SW 1271 (cell line): ENCODE data around the gene CDCP1.
"Not testable (repeated sequence)": the region's sequence is repeated elsewhere in the genome, so short reads cannot be mapped to it uniquely, and the experiment has no call there.

ENCODE experiments used
- DNase-seq, 2 experiments: peaks; one replicate each; lab custom pipeline; 2025; lab: John Stamatoyannopoulos, UW

CDCP1 gene

DNA sequence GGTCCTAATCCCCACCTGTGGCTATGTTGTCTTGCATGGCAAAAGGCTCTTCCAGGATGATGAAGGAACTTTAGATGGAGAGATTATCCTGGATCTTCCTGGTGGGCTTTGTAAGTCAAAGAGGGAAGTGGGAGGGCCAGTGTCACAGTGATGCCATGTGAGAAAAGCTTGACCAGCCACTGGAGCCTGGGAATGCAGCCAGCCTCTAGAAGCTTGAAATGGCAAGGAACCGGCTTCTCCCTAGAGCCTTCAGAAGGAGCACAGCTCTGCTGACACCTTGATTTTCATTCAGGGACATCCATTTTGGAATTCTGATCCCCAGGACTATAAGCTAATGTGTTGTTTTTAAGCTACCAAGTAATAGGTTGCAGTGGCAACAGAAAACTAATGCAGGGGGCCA, 61.8 kb downstream of the CDCP1 start:
- no peak for DNase-seq

DNA sequence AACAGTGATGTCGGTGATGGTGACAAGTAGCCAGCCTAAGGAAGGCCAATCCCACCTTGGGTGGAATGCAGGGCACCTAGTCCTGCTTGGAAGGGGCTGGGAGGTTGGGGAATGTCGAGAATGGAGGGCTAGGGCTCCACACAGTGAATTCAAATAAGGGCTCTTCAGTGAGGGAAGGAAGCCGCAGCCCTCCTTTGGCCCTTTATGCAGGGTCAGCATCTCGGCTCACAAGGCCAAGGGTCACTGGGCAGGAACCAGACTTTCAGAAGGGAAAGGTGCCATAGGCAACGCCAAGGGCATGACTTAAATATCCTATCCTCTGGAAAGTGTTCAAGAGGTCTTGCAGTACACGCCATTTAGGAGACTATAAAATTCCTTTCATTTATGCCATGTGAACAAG, 63.2 kb downstream of the CDCP1 start:
- no peak for DNase-seq

DNA sequence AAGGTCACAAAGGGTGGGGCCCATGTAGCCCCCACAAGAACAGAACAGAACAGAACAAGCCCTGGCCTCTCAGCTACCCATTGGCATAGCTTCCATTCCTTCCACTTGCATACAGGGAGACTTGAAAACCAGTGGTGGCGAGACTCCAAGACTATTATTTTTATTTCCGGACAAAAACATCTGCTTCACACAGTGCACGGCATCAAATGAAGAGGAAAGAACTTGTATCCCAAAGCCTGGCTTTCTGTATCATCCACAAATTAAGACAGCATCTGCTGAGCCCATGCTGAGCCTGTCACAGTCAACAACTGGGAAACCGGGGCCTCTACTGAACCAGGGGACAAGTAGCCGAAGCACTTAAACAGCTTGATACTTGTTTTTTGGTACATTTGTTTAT, 64.0 kb downstream of the CDCP1 start:
- DNase-seq, result no peak

DNA sequence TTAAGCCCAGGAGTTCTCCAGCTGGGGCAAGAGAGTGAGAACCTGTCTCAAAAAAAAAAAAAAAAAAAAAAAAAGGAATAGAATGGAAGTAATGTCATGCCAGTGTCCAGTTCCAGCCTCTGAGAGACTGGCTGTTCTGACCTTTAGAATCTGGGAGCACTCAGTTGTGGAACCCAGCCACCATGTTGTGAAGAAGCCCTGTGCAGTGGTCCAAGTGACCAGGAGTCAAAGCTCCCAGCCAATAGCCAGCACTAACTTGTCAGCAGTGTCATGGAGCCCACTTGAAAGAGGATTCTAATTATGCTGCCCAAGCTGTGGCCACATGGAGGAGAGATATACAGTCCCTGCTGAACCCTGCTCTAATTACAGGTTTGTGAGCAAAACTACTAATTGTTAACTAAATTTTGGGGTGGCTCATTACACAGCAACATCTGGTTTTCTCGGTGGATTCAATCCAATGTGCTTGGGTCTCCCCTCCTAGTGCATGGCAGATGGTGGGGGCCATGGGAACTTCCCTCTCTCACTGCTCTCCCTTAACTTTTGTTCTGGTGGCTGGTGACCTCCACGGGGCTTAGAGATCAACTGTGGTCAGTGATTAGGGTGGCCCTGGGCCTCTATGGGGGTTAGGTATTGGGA, 64.6 kb downstream of the CDCP1 start:
- DNase-seq, result no peak

DNA sequence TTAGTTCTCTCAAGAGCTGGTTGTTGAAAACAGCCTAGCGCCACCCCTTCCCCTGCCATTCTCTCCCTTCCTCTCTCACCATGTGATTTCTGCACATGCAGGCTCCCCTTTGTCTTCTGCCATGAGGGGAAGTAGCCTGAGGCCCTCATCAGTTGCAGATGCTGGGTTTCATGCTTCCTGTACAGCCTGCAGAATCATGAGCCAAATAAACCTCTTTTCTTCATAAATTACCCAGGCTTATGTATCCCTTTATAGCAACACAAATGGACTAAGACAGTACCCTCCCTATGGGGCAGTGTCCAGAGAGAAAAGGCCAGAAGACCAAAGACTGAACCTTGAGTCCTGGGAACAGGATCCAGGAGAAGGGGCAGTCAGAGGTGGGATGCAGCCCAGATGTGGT, 65.4 kb downstream of the CDCP1 start:
- DNase-seq, result no peak

DNA sequence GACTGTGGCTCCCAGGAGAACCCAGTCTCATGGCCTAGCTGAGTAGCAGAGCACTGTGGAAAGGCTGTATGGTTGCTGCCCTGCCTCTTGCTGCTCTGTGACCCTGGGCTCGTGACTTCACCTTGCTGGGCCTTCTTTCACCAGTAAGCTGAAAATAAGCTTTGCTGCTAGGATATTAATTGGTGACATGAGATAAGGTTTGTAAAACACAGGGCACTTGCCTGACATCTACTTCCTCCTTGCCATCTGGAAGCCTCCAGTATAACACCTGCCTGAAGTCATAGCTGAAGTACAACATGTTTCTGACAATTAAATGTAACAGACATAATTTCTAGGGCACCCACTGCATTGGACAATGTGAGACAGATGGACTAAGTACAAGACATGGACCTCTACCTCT, 66.5 kb downstream of the CDCP1 start:
- DNase-seq, result no peak

DNA sequence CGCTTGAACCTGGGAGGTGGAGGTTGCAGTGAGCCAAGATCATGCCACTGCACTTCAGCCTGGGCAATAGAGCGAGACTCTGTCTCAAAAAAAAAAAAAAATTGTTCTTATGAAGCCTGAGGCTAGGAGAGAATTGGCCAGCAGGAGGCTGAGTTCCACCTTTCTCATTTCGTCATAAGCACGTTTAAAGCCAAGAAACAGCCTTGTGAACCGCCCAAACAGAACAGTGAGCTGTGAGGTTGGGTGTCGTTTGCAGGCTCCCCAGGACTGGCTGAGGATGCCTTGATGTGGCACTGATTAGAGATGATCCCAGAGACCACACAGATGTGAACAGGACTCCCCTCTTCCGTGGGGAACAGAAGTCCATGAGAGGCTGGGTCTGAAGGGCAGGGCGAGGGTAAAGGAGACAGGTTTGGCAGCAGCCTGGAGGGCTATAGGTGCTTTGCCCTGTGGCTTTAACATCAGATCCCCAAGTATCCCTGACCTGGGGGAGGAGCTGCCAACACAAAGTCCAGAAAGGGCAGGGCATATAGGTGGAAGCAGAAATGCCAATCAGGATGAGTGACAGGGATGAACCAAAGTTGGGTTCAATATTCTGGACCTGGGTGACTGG, 67.2 kb downstream of the CDCP1 start:
- DNase-seq, result peak in 1 of 2 experiments; percentile 18

DNA sequence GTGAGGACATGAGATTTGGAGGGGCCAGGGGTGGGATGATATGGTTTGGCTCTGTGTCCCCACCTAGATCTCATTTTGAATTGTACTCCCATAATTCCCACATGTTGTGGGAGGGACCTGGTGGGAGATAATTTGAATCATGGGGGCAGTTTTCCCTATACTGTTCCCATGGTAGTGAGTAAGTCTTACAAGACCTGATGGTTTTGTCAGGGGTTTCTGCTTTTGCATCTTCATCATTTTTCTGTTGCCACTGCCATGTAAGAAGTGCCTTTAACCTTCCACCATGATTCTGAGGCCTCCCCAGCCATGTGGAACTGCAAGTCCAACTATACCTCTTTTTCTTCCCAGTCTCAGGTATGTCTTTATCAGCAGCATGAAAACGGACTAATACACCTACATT, 67.9 kb downstream of the CDCP1 start:
- not testable (repeated sequence) for DNase-seq

DNA sequence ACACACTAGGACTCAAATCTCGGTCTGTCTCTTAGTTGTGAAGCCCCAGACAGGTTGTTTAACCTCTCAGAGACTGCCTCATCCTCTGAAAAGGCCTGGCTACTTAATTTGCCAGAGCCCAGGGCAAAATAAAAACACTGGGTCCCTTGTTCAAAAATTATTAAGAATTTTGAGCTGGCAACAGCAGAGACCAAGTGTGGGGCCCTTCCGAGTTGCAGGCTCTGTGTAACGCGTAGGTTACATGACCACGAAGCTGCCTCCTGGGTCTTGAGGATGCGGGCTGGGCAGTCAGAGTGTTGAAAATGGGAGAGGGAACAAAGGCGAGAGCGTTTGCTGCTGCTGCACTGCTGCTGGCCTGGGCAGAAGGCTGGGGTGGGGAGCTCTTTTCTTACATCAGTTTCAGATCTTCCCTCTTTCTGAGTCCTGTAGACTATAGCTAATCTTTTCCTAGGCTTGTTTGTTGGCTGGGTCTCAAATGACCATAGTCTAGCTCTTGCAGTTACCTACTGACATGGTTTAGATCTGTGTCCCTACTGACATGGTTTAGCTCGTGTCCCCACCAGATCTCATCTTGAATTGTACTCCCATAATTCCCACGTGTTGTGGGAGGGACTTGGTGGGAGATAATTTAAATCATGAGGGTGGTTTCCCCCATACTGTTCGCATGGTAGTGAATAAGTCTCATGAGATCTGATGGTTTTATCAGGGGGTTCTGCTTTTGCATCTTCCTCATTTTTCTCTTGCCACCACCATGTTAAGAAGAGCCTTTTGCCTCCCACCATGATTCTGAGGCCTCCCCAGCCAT, 70.2 kb downstream of the CDCP1 start:
- no peak for DNase-seq

DNA sequence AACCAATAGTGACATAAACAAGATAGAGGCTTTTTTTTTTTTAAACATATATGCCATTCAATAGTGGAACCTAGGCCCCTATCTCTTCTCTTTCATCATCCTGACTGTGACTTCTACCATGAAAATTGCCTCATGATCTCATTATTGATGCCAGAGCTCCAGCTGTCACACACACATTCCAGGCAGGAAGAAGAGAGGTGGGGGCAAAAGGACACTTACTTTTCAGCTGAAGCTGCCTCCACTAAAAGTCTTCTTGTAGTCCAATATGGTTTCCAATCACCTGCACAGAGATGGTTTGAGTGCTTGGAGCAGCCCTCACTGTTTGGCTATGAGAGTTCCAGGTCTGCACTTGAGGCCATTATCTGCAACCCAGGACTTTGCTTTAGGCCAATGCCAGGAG, 75.1 kb downstream of the CDCP1 start:
- no peak for DNase-seq

DNA sequence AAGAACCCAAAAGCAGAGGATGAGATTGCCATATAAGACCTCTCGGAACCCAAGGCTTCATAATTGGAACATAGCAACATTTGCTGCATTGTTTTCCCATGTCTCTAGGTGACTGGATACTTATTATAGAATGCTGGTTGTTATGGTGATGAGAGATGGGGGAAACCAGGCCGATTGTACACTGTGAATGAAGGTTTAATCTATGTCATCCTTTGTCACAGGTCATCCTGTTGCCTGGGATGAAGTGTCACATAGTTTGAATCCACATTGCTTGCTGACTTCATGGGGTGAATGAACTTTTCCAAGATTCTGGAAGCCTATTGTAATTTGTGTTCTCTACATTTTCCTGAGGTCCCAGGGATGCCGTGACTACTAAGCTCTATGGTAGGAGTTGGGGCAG, 78.2 kb downstream of the CDCP1 start:
- peak in 1 of 2 experiments; percentile 15 for DNase-seq

DNA sequence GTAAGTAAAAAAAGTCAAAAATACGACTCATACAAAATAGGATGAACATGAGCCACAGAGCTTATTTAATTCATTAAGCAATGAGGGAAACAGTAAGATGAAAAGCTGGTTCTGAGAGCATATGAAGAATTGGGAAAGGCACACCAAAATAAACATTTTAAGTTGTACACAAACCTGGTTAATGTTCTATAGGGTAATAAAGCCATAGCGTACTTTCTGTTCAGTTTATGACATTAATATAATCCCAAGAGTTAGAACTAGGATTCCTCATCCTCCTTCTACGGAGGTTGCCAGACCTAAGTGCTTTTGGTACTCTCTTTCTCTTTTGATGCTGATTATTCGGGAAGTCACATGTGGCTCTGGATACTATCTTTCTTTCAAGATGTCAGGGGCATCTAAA, 78.7 kb downstream of the CDCP1 start:
- no peak for DNase-seq

DNA sequence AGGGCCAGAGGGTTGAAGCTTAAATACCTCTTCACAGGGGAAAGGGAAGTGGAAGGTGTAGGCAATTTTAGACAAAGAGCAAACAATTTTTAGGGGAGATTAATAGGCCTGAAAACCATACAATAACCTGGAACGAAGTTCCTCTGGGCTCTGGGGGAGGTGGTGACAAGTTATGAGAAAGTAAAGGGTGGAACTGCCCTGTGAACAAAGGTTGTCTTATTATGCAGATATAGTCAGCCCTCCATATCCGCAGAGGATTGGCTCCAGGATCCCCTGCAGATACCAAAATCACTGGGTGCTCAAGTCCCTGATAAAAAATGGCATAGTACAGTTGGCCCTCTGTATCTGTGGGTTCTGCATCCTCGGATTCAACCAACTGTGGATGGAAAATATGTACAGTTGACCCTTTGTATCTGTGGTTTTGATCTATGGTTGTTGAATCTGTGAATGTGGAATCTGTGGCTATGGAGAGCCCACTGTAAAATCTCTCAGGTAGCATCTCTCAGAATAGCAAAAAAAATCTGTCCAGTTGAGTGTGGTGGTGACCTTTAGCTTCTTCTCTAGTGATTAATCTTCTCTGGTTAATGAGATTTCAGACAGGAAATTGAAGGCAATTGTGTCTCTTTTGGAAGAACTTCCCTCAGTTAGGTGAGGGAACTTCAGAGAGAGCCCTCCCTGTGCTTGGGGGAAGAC, 79.9 kb downstream of the CDCP1 start:
- no peak for DNase-seq

DNA sequence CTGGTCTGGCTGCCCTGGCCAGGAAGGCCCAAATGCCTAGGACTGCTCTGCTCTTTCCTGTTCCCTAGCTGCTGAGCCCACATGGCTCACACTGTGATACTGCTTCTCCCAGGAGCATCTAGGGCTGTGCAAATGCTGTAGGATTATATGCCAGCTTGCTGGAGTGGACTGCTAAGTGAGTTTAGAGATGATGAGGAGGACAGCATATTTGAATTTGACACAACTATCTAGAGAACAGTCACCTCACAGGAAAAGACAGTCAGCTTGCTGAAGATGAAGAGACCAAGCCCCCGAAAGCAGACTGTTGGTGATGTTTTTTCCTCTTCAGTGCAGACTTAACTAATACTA, 80.8 kb downstream of the CDCP1 start:
- no peak for DNase-seq

DNA sequence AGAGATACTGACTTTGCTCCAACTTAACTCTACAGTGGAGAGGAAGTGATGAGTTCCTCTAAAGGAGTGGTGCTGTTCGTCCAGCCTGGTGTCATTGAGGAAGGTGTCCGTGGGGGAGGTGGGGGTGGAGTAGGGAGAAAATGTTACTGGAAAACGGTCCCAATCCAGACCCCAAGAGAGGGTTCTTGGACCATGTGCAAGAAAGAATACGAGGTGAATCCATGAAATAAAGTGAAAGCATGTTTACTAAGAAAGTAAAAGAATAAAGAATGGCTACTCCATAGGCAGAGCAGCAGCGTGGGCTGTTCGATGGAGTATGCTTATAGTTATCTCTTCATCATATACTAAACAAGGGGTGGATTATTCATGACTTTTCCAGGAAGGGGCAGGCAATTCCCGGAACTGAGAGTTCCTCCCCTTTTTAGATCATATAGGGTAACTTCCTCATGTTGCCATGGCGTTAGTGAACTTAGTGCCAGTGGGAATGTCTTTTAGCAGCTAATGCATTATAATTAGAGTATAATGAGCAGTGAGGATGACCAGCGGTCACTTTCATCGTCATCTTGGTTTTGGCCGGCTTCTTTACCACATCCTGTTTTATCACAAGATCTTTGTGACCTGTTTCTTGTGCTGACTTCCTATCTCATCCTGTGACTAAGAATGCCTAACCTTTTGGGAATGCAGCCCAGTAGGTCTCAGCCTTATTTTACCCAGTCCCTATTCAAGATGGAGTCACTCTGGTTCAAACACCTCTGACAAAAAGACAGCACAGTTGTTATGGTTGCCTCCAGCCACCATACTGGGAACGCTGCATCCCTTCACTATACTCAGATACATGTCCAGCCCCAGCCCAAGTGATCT, 81.4 kb downstream of the CDCP1 start:
- peak; percentile 41 to 90 for DNase-seq

DNA sequence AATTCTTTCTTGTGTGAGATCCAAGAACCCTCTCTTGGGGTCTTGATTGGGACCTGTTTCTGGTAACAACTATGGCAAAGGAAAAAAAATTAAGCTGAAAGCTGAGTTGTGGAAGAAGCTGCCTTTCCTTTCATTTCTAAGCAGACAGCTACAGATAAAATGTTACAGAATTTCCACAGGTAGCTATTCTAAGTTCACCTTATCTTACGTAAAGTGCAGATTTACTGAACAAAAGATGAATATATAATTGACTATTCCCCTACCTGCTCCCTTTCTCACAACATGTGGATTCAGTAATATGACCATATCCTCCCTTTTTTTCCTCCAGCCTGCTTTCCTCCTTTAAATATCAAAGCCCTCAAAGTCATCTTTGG, 83.5 kb downstream of the CDCP1 start:
- no peak for DNase-seq

DNA sequence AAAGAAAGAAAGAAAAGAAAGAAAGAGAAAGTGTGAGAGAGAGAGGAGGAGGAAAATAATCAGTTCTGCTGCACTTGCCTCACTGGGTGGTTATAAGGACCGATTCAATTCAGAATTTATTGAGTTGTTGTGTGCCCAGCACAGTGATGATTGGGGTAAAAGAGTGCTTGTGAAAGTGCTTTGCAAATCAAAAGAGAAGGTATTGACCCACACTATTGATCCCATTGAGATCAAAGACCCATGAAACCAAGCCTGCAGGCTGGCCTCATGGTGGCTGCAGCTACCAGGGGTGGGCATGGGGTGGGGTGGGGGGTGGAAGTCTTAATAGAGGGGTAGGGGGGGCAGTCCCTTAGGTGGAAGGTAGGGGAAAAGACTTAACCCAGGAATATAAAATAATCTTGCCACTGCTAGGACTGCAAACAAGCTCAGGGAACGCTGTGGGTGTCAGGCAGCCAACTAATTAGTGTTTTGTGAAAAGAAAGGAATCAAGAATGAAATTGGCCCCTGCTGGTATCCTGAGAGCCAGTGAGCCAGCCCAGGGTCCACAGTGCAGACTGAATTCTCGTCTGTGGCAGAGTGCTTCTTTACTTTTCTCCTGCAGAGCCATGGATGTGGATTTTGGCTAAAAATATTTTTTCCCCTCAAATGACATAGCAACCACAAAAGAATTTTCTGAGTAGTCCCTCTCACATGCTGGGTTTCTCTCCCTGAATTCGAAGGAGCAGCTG, 85.8 kb downstream of the CDCP1 start:
- DNase-seq, result no peak

DNA sequence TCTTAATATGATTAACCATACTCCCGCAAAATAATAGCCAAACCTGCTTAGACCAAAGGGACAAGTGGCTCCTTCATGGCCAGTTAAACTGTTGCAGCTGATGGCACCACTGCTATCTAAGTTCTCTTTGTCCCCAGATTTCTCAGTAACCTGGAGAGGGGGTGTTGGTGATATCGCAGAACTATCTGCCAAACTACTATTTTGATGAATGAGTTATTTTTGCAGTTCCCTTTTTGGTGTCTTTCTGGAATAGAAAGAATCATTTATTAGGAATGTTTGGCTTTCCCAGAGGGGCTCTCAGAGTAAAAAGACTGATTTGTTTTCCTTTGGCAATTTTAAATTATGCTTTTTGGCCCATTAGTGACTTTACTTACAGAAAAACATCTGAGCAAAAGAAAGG, 87.0 kb downstream of the CDCP1 start:
- DNase-seq, result no peak

DNA sequence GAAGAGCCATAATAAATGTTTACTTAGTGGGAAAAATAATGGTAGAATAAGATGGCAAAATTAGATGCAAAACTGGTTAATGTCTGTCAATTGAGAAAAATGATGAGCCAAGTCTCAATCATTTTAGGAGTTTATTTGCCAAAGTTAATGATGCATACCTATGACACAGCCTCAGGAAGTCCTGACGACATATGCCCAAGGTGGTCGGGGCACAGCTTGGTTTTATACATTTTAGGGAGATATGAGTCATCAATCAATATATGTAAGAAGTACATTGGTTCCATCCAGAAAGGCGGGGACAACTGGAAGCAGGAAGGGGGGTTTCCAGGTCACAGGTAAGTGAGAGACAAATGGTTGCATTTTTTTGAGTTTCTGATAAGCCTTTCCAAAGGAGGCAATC, 88.6 kb downstream of the CDCP1 start:
- no peak for DNase-seq

DNA sequence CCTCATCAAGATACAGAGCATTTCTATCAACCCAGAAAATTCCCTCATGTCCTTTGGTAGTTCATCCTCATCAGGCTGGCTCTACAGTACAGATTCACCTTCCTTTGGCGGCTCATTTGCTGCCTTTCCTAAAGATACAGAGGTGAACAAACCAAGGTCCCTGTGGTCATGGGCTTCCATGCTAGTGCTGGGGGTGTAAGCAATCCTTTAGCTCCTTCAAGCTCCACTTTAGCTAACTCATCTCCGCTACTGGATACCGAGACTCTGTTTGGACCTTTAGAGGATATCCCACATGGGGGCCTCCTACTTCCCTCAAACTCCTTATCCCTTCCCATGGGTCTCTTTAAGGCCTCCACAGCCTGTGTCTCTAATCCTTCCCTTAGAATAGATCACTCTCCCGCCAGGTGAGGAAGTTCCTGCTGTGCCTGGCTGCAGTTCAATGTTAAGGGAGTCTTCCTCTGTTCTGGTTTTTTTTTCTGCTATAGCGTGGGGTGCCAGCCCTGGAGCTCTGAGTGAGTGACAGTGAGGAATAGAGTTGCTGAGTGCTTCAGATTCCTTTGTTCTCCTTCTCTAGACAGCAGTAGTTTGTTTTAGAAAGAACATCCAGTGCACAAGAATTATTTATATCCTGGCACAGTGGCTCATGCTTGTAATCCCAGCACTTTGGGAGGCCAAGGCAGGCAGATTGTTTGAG, 89.4 kb downstream of the CDCP1 start:
- DNase-seq, result no peak
